Caco-2 (cell line): ENCODE measurements around the gene TEX28. TPM values are rescaled to one million over a fixed set of nuclear protein-coding genes. Genes with fewer than 3 reads are reported as not detected.
"Not testable (repeated sequence)": the region's sequence is repeated elsewhere in the genome, so short reads cannot be mapped to it uniquely, and the experiment has no call there.

Experiments
- BruUV-seq: library from RNA; stranded (reverse); fragments of 400-500 nt; replicated peaks from 2 replicates; lab custom pipeline; 2021; lab: Mats Ljungman, UMichigan
- CTCF ChIA-PET: fragments of 300-600 bp; sonication (Branson Sonifier 250); formaldehyde crosslinking; loops from one replicate; lab custom pipeline; 2022; ENCODE audit warnings: antibody characterized with exemption; lab: Charles Lee
- POLR2A ChIA-PET: fragments of 300-600 bp; sonication (Branson Sonifier 250); formaldehyde crosslinking; loops from one replicate; lab custom pipeline; 2022; ENCODE audit warnings: antibody characterized with exemption; lab: Charles Lee
- DNase-seq, 2 experiments: peaks; one replicate each; pipeline versions ENCODE4 v3.0.0 to v3.0.0-alpha.2; 2020 to 2022
- H3K27me3 ChIP-seq: replicated peaks from 2 replicates; pipeline ENCODE4 v1.6.0; 2011; ENCODE audit warnings: low read length; ENCODE audit not compliant: control insufficient read depth, insufficient read depth
- H3K36me3 ChIP-seq: 2 replicates; pipeline ENCODE4 v1.5.1; 2011; ENCODE audit warnings: low read length; ENCODE audit not compliant: control insufficient read depth, insufficient read depth
- H3K4me1 ChIP-seq: fragments of 250-450 bp; sonication (Bioruptor Pico); 2 replicates; pipeline ENCODE4 v1.5.1; 2020; ENCODE audit warnings: mild to moderate bottlenecking
- H3K4me3 ChIP-seq: 2 replicates; pipeline ENCODE4 v1.5.1; 2011; ENCODE audit warnings: low read depth, mild to moderate bottlenecking, control low read depth, low read length
- H3K9me3 ChIP-seq: fragments of 250-450 bp; sonication (Bioruptor Pico); 2 replicates; pipeline ENCODE4 v1.5.1; 2020; ENCODE audit warnings: mild to moderate bottlenecking, moderate library complexity
- H3K27ac Mint-ChIP-seq: one replicate; pipeline ENCODE4 v1.8.0; 2022; ENCODE audit warnings: mixed read lengths; ENCODE audit not compliant: unreplicated experiment
- H3K27me3 Mint-ChIP-seq: one replicate; pipeline ENCODE4 v1.8.0; 2022; ENCODE audit warnings: mixed read lengths; ENCODE audit not compliant: insufficient read depth, unreplicated experiment
- H3K36me3 Mint-ChIP-seq: one replicate; pipeline ENCODE4 v1.8.0; 2022; ENCODE audit warnings: mild to moderate bottlenecking, mixed read lengths; ENCODE audit not compliant: insufficient read depth, unreplicated experiment
- H3K4me1 Mint-ChIP-seq: one replicate; pipeline ENCODE4 v1.8.0; 2022; ENCODE audit warnings: low read depth, mixed read lengths; ENCODE audit not compliant: unreplicated experiment
- H3K4me3 Mint-ChIP-seq: one replicate; pipeline ENCODE4 v1.8.0; 2022; ENCODE audit warnings: mild to moderate bottlenecking, moderate library complexity, mixed read lengths; ENCODE audit not compliant: unreplicated experiment
- H3K9me3 Mint-ChIP-seq: one replicate; pipeline ENCODE4 v1.8.0; 2022; ENCODE audit warnings: mixed read lengths; ENCODE audit not compliant: unreplicated experiment
- CTCF ChIP-seq, 2 experiments: fragments of 200-600 bp in 1 of 2; IDR thresholded peaks; 1 replicate in 1 of 2; 2 replicates in 1 of 2; pipeline versions ENCODE4 v1.5.1 to v1.8.0; 2011 to 2022; ENCODE audit warnings: antibody characterized with exemption in 1 of 2, control low read depth in 1 of 2, inconsistent platforms in 1 of 2, low read depth in 1 of 2, low read length in 1 of 2, mild to moderate bottlenecking in 1 of 2, moderate library complexity in 1 of 2; ENCODE audit not compliant: insufficient read depth in 1 of 2, severe bottlenecking in 1 of 2, unreplicated experiment in 1 of 2
- intact Hi-C: fragments of 100-400 bp; cut with micrococcal nuclease; formaldehyde crosslinking; loops from one replicate; pipeline ENCODE4 v1.10.0; 2022; ENCODE audit not compliant: unreplicated experiment
- total RNA-seq: library from RNA; stranded (reverse); gene quantifications from 2 replicates; pipeline ENCODE4 v1.2.3, GENCODE V29; 2022

TEX28 gene
- total RNA-seq, 1 experiment from 2014 or later: not detected

- ChIA-PET CTCF (no interaction called here), POLR2A (no interaction called here)
- intact Hi-C loops: no loop called here
- DNase-seq: no peak
- Mint-ChIP-seq H3K27me3 (peaks cover 7% of the 10 kb centered on the region), H3K4me1 (no peaks in the 10 kb centered on the region), H3K9me3 (no peaks in the 10 kb centered on the region), H3K36me3 (no peaks in the 10 kb centered on the region), H3K27ac (no peak overlapping the region), H3K4me3 (no peak overlapping the region)
- Histone ChIP-seq H3K4me1 (no peaks in the 10 kb centered on the region), H3K27me3 (no peaks in the 10 kb centered on the region), H3K4me3 (no peak overlapping the region), H3K36me3 (no peaks in the 10 kb centered on the region), H3K9me3 (no peaks in the 10 kb centered on the region)
- no peak for TF ChIP-seq CTCF (IDR thresholded peaks at IDR 0.05; ENCODE audit: insufficient read depth in 1 of 2, low read depth in 1 of 2, low read length in 1 of 2, severe bottlenecking in 1 of 2, unreplicated experiment in 1 of 2)
- no TSS peak for BruUV-seq
Observed at GRCh38 chrX:154305541-154306205, 10.7 kb upstream of the TEX28 start.

GRCh38 chrX:154304846-154305245 is 9.9 kb upstream of the TEX28 start:
- no peaks in the 10 kb centered on the region for H3K9me3 ChIP-seq
- no peaks in the 10 kb centered on the region for H3K4me1 ChIP-seq
- ChIA-PET POLR2A (no interaction called here), CTCF (no interaction called here)
- TF ChIP-seq CTCF (IDR thresholded peaks at IDR 0.05; ENCODE audit: insufficient read depth in 1 of 2, low read depth in 1 of 2, low read length in 1 of 2, severe bottlenecking in 1 of 2, unreplicated experiment in 1 of 2): no peak
- Mint-ChIP-seq H3K4me3 (no peak overlapping the region), H3K9me3 (no peaks in the 10 kb centered on the region), H3K27me3 (peaks cover 11% of the 10 kb centered on the region), H3K4me1 (no peaks in the 10 kb centered on the region), H3K27ac (no peak overlapping the region), H3K36me3 (no peaks in the 10 kb centered on the region)
- intact Hi-C loops: no loop called here
- H3K36me3 ChIP-seq: no peaks in the 10 kb centered on the region
- no peak for DNase-seq
- H3K27me3 ChIP-seq: no peaks in the 10 kb centered on the region
- H3K4me3 ChIP-seq: no peak overlapping the region
- BruUV-seq: no TSS peak

GRCh38 chrX:154303476-154303875 is 8.6 kb upstream of the TEX28 start:
- H3K27me3 ChIP-seq: no peaks in the 10 kb centered on the region
- CTCF ChIA-PET: no interaction called here
- DNase-seq: no peak
- no peaks in the 10 kb centered on the region for H3K9me3 Mint-ChIP-seq
- H3K4me1 Mint-ChIP-seq: no peaks in the 10 kb centered on the region
- H3K27ac Mint-ChIP-seq: no peak overlapping the region
- H3K4me3 Mint-ChIP-seq: no peak overlapping the region
- BruUV-seq: no TSS peak
- no peaks in the 10 kb centered on the region for H3K36me3 ChIP-seq
- no peak for TF ChIP-seq CTCF (IDR thresholded peaks at IDR 0.05; ENCODE audit: insufficient read depth in 1 of 2, low read depth in 1 of 2, low read length in 1 of 2, severe bottlenecking in 1 of 2, unreplicated experiment in 1 of 2)
- H3K4me1 ChIP-seq: no peaks in the 10 kb centered on the region
- POLR2A ChIA-PET: no interaction called here
- peaks cover 11% of the 10 kb centered on the region for H3K27me3 Mint-ChIP-seq
- H3K9me3 ChIP-seq: no peaks in the 10 kb centered on the region
- no peak overlapping the region for H3K4me3 ChIP-seq
- intact Hi-C loops: no loop called here
- no peaks in the 10 kb centered on the region for H3K36me3 Mint-ChIP-seq

GRCh38 chrX:154302998-154303397 is 8.1 kb upstream of the TEX28 start:
- H3K4me3 Mint-ChIP-seq, H3K4me1 ChIP-seq, CTCF ChIA-PET, H3K27ac Mint-ChIP-seq, H3K9me3 ChIP-seq, H3K4me1 Mint-ChIP-seq, H3K4me3 ChIP-seq, H3K36me3 ChIP-seq, H3K27me3 ChIP-seq, BruUV-seq, intact Hi-C loops, H3K36me3 Mint-ChIP-seq, H3K9me3 Mint-ChIP-seq, POLR2A ChIA-PET, DNase-seq: not testable (repeated sequence)
- peaks cover 11% of the 10 kb centered on the region for H3K27me3 Mint-ChIP-seq
